Measurements from ENCODE around the gene FAM168A.
A peak's percentile ranks its signal among the peaks of the same experiment; 100 is the strongest.

DNA sequence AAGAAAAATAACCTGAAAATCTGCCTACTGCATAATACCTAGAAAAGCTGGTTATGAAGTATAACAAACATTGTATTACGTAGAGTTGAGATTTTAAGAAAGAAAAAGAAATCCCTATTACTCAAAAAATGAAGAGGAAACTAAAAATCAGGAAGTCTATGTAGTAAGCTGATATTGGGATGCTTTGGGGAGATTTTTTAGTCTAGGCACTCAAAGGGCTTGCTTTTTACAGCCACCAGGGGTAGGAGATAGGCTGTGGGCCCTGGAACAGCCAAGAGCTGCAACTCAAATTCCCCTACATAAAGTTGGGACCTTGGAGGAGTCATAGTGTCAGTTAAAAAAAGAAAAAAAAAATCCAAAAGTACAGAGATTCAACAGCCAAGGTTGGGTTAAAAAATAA lies 131.3 kb downstream of the FAM168A start:
- TF ChIP-seq POLR2A (IDR thresholded peaks at IDR 0.05; ENCODE audit: control extremely low read depth in 1 of 2, low read depth in 2 of 2, low read length in 2 of 2) (no peak), CTBP2 (IDR thresholded peaks at IDR 0.05; ENCODE audit: borderline replicate concordance, insufficient read depth, insufficient read length, low read length) (no peak)
- TF ChIP-seq, protein P1, sequence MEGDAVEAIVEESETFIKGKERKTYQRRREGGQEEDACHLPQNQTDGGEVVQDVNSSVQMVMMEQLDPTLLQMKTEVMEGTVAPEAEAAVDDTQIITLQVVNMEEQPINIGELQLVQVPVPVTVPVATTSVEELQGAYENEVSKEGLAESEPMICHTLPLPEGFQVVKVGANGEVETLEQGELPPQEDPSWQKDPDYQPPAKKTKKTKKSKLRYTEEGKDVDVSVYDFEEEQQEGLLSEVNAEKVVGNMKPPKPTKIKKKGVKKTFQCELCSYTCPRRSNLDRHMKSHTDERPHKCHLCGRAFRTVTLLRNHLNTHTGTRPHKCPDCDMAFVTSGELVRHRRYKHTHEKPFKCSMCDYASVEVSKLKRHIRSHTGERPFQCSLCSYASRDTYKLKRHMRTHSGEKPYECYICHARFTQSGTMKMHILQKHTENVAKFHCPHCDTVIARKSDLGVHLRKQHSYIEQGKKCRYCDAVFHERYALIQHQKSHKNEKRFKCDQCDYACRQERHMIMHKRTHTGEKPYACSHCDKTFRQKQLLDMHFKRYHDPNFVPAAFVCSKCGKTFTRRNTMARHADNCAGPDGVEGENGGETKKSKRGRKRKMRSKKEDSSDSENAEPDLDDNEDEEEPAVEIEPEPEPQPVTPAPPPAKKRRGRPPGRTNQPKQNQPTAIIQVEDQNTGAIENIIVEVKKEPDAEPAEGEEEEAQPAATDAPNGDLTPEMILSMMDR (IDR thresholded peaks at IDR 0.05; ENCODE audit: control extremely low read depth in 1 of 3, insufficient read depth in 1 of 3, low read depth in 1 of 3, low read length in 3 of 3) = peak in 2 of 3 experiments; percentile 6 to 15; a peak in 1 of 4 replicates

Data from H1 (cell line).